GM23338 (cell line): ENCODE measurements around the gene GOSR2. TPM values are rescaled to one million over a fixed set of nuclear protein-coding genes. Genes with fewer than 3 reads are reported as not detected.

Experiments used
- ATAC-seq: fragments of 200-7000 bp; cut with Tn5 transposase; 3 replicates; pipeline ENCODE4 v1.9.1; 2020
- DNase-seq: peaks from one replicate; pipeline ENCODE4 v3.0.0-alpha.2; 2015; ENCODE audit warnings: low spot score
- H2AFZ ChIP-seq: fragments of 200-600 bp; sonication (generic); 2 replicates; pipeline ENCODE4 v1.8.0; 2016; ENCODE audit warnings: antibody characterized with exemption, mild to moderate bottlenecking, moderate library complexity
- H3F3A ChIP-seq: fragments of 200-600 bp; sonication (generic); replicated peaks from 2 replicates; pipeline ENCODE4 v1.8.0; 2017; ENCODE audit warnings: antibody characterized with exemption, mixed run types, low read depth
- H3K27ac ChIP-seq: fragments of 200-600 bp; sonication (generic); 2 replicates; pipeline ENCODE4 v1.6.1; 2016; ENCODE audit warnings: low read depth
- H3K27me3 ChIP-seq: fragments of 200-600 bp; sonication (generic); 2 replicates; pipeline ENCODE4 v1.8.0; 2016; ENCODE audit warnings: mild to moderate bottlenecking, mixed run types, moderate library complexity; ENCODE audit not compliant: insufficient read depth
- H3K36me3 ChIP-seq: fragments of 200-600 bp; sonication (generic); 2 replicates; pipeline ENCODE4 v1.8.0; 2016; ENCODE audit warnings: mild to moderate bottlenecking; ENCODE audit not compliant: insufficient read depth
- H3K4me1 ChIP-seq: fragments of 200-600 bp; sonication (generic); 2 replicates; pipeline ENCODE4 v1.8.0; 2016; ENCODE audit warnings: mild to moderate bottlenecking, moderate library complexity; ENCODE audit not compliant: insufficient read depth
- H3K4me2 ChIP-seq: fragments of 200-600 bp; sonication (generic); 2 replicates; pipeline ENCODE4 v1.7.1; 2017; ENCODE audit warnings: mixed run types
- H3K4me3 ChIP-seq: fragments of 200-600 bp; sonication (generic); 2 replicates; pipeline ENCODE4 v1.6.1; 2016; ENCODE audit warnings: mixed run types
- H3K79me2 ChIP-seq: fragments of 200-600 bp; sonication (generic); replicated peaks from 2 replicates; pipeline ENCODE4 v1.8.0; 2017; ENCODE audit warnings: mild to moderate bottlenecking; ENCODE audit not compliant: insufficient read depth
- H3K9me2 ChIP-seq: fragments of 200-600 bp; sonication (generic); 2 replicates; pipeline ENCODE4 v1.8.0; 2017; ENCODE audit not compliant: insufficient read depth
- H4K20me1 ChIP-seq: fragments of 200-600 bp; sonication (generic); replicated peaks from 2 replicates; pipeline ENCODE4 v1.8.0; 2017; ENCODE audit warnings: mild to moderate bottlenecking; ENCODE audit not compliant: insufficient read depth
- H3K27ac Mint-ChIP-seq: 2 replicates; pipeline ENCODE4 v1.8.0; 2020; ENCODE audit warnings: inconsistent platforms, mild to moderate bottlenecking, moderate library complexity, mixed read lengths
- H3K27me3 Mint-ChIP-seq: 3 replicates; pipeline ENCODE4 v1.8.0; 2022; ENCODE audit warnings: low read depth, mild to moderate bottlenecking, moderate library complexity, mixed read lengths, inconsistent platforms; ENCODE audit not compliant: insufficient read depth, poor library complexity
- H3K36me3 Mint-ChIP-seq: 3 replicates; pipeline ENCODE4 v1.8.0; 2021; ENCODE audit warnings: low read depth, mild to moderate bottlenecking, inconsistent platforms, moderate library complexity, mixed read lengths
- H3K4me1 Mint-ChIP-seq: 3 replicates; pipeline ENCODE4 v1.8.0; 2020; ENCODE audit warnings: mild to moderate bottlenecking, inconsistent platforms, mixed read lengths
- H3K4me3 Mint-ChIP-seq: 3 replicates; pipeline ENCODE4 v1.8.0; 2021; ENCODE audit warnings: moderate library complexity, mild to moderate bottlenecking, inconsistent platforms, mixed read lengths
- H3K9me3 Mint-ChIP-seq: 3 replicates; pipeline ENCODE4 v1.8.0; 2020; ENCODE audit warnings: moderate library complexity, mild to moderate bottlenecking, inconsistent platforms, mixed read lengths
- CREB1 ChIP-seq: fragments of 250-450 bp; sonication (Bioruptor Pico); IDR thresholded peaks from 2 replicates; pipeline ENCODE4 v1.5.0; 2020; ENCODE audit warnings: low read depth, mild to moderate bottlenecking, moderate library complexity
- CTCF ChIP-seq, 2 experiments: fragments of 200-600 bp in 1 of 2; sonication (generic) in 1 of 2; conservative IDR thresholded peaks; 2 replicates each; pipeline versions ENCODE4 v1.5.1 to v1.6.1; 2016 to 2017; ENCODE audit warnings: antibody characterized with exemption in 2 of 2, low read depth in 2 of 2, mild to moderate bottlenecking in 2 of 2, moderate library complexity in 1 of 2
- EZH2phosphoT487 ChIP-seq: fragments of 200-600 bp; sonication (generic); IDR thresholded peaks from one replicate; pipeline ENCODE4 v1.8.1; 2018; ENCODE audit warnings: antibody characterized with exemption; ENCODE audit not compliant: unreplicated experiment
- POLR2AphosphoS5 ChIP-seq: IDR thresholded peaks from 2 replicates; pipeline ENCODE4 v1.6.1; 2016; ENCODE audit warnings: antibody characterized with exemption, low read depth
- REST ChIP-seq: IDR thresholded peaks from one replicate; pipeline ENCODE4 v1.6.1; 2018; ENCODE audit warnings: antibody characterized with exemption; ENCODE audit not compliant: unreplicated experiment
- ZNF462 ChIP-seq: fragments of 250-450 bp; sonication (Bioruptor Pico); IDR thresholded peaks from 2 replicates; pipeline ENCODE4 v1.5.0; 2020; ENCODE audit warnings: mild to moderate bottlenecking, moderate library complexity
- polyA plus RNA-seq: library from polyadenylated mRNA; unstranded; fragments of >200 nt; fragmentation: Nextera tagmentation; extraction: Ambion mirVana; gene quantifications from 2 replicates; pipeline ENCODE4 v1.2.1, GENCODE V29; 2016
- total RNA-seq: library from RNA; depleted of rRNA; stranded (reverse); fragments of >200 nt; shearing (Covaris generic); gene quantifications from 2 replicates; pipeline ENCODE4 v1.2.3, GENCODE V29; 2014
- TF ChIP-seq, protein P1 (sequence below): IDR thresholded peaks from 2 replicates; pipeline ENCODE4 v1.6.1; 2016; ENCODE audit warnings: antibody characterized with exemption

Gene GOSR2
- total and polyA plus RNA-seq, 2 experiments from 2014 or later: 33.2 to 36.2 TPM

- no peaks in the 10 kb centered on the region for H3K79me2 ChIP-seq
- no peak for DNase-seq
- peak overlapping the region; percentile 71 for H3K4me2 ChIP-seq
- no peak overlapping the region for H2AFZ ChIP-seq
- peak overlapping the region; percentile 40 for H3K4me3 ChIP-seq
- H3K9me3 Mint-ChIP-seq: no peaks in the 10 kb centered on the region
- ATAC-seq: no peak; the same call in 2 of the 3 replicates
- no peak overlapping the region for H3K4me3 Mint-ChIP-seq
- H3K36me3 Mint-ChIP-seq: peaks cover 16% of the 10 kb centered on the region
- H3F3A ChIP-seq: peaks cover 6% of the 10 kb centered on the region; the same call in 1 of the 2 replicates
- H3K9me2 ChIP-seq: no peaks in the 10 kb centered on the region
- H3K4me1 ChIP-seq: peaks cover 29% of the 10 kb centered on the region
- H3K4me1 Mint-ChIP-seq: peaks cover 35% of the 10 kb centered on the region
- H3K27ac Mint-ChIP-seq: peak overlapping the region; percentile 81
- H4K20me1 ChIP-seq: 0 out of 2 replicates have a peak, but pooled peaks cover 3% of the 10 kb centered on the region
- H3K27me3 Mint-ChIP-seq: peaks cover 15% of the 10 kb centered on the region
- no peaks in the 10 kb centered on the region for H3K27me3 ChIP-seq
- no peak overlapping the region for H3K27ac ChIP-seq
- H3K36me3 ChIP-seq: 0 out of 2 replicates have a peak, but pooled peaks cover 7% of the 10 kb centered on the region
- no peak for TF ChIP-seq ZNF462 (CRISPR knock-in tag)
- no peak for TF ChIP-seq CTCF (conservative IDR thresholded peaks at IDR 0.05; ENCODE audit: low read depth in 2 of 2)
- no peak for TF ChIP-seq EZH2phosphoT487
- TF ChIP-seq CREB1: no peak
- TF ChIP-seq REST: no peak
- no peak; the same call in 1 of the 2 replicates for TF ChIP-seq POLR2AphosphoS5
- TF ChIP-seq, protein P1, sequence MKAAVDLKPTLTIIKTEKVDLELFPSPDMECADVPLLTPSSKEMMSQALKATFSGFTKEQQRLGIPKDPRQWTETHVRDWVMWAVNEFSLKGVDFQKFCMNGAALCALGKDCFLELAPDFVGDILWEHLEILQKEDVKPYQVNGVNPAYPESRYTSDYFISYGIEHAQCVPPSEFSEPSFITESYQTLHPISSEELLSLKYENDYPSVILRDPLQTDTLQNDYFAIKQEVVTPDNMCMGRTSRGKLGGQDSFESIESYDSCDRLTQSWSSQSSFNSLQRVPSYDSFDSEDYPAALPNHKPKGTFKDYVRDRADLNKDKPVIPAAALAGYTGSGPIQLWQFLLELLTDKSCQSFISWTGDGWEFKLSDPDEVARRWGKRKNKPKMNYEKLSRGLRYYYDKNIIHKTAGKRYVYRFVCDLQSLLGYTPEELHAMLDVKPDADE: no peak
Observed at GRCh38 chr17:46943218-46943500, 20.2 kb downstream of the GOSR2 start.
